ENCODE results near the gene POU4F2.

POU4F2 gene

DNA sequence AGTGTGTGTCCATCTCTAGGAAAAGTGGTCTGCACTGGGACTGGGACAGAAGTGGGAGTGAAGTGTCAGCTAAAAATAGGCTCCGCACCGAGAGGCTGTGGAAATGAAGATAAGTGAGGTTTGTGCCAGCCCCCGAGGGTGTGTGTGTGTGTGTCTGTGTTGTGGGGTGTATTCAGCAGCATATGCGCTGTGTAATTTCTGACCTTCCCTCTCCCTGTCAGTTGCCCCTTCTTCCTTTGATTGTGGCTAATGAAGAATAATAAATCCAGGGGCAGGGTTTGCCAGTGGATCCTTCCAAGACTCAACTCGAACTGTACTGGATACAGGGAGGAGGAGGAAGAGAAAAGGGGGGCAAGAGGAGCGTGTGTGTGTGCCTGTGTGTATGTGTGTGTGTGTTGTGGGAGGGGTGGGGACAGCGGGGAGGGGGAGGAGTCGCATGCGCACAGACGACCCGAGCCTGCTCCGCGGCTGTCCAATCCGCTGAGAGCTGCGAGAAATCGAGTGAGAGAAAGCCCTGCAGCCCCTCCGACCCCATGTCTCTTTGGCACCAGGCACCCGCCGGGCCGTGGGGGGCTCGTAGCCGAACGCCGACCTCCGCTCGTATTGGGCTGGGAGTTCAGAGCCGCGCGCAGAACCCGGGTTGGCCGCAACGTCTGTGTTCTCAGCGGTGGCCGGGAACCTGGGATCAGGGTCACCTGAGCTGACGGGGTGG, 916 bp upstream of the POU4F2 start:
- H3K27ac ChIP-seq: no peak overlapping the region
- TF ChIP-seq, protein P1, sequence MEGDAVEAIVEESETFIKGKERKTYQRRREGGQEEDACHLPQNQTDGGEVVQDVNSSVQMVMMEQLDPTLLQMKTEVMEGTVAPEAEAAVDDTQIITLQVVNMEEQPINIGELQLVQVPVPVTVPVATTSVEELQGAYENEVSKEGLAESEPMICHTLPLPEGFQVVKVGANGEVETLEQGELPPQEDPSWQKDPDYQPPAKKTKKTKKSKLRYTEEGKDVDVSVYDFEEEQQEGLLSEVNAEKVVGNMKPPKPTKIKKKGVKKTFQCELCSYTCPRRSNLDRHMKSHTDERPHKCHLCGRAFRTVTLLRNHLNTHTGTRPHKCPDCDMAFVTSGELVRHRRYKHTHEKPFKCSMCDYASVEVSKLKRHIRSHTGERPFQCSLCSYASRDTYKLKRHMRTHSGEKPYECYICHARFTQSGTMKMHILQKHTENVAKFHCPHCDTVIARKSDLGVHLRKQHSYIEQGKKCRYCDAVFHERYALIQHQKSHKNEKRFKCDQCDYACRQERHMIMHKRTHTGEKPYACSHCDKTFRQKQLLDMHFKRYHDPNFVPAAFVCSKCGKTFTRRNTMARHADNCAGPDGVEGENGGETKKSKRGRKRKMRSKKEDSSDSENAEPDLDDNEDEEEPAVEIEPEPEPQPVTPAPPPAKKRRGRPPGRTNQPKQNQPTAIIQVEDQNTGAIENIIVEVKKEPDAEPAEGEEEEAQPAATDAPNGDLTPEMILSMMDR (conservative IDR thresholded peaks at IDR 0.05): no peak

DNA sequence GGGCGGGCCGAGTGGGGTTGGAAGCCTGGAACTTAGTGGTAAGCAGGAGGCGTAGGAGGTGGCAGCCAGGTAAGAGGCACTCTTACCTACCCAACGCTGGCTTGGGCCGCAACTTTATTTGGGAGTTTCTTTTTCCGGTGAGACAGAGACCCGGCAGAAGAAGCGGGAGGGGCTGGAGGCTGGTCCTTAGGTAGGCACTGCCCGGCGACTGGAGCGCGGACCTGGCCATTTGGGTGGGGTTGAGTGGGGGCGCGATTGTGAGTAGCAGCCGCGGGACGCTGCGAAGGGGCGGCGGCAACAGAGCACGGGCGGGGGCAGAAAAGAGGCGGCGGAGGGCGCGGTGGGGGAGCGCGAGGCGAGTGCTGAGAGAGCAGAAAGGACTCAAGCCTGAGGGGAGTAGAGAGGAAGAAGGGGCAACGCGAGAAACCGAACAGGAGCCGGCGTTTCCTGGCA, 334 bp upstream of the POU4F2 start:
- H3K27ac ChIP-seq: no peak overlapping the region
- TF ChIP-seq, protein P1 (conservative IDR thresholded peaks at IDR 0.05): no peak

DNA sequence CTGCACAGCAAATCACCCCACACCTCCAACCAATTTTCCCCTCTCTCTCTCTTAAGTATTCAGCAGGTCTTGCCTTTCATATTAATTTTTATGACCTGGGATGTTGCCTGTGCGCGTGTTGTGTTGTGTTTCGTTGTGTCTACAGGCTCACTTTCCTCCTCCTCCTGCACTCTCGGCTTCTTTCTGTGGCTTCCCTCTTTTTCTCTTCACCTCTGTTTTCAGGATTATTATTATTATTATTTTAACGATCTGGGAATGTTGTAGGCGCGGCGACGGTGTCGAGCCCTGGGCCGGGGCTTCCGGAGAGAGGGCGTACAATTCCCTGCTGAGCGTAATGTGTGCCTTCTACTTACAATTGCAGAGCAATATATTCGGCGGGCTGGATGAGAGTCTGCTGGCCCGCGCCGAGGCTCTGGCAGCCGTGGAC, 826 bp downstream of the POU4F2 start:
- H3K27ac ChIP-seq: no peak overlapping the region
- TF ChIP-seq, protein P1 (conservative IDR thresholded peaks at IDR 0.05): no peak

DNA sequence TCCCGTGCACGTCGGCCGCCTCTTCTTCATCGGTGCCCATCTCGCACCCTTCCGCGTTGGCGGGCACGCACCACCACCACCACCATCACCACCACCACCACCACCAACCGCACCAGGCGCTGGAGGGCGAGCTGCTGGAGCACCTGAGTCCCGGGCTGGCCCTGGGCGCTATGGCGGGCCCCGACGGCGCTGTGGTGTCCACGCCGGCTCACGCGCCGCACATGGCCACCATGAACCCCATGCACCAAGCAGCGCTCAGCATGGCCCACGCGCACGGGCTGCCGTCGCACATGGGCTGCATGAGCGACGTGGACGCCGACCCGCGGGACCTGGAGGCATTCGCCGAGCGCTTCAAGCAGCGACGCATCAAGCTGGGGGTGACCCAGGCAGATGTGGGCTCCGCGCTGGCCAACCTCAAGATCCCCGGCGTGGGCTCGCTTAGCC, 1.4 kb downstream of the POU4F2 start:
- H3K27ac ChIP-seq: no peak overlapping the region
- TF ChIP-seq, protein P1 (conservative IDR thresholded peaks at IDR 0.05): no peak

DNA sequence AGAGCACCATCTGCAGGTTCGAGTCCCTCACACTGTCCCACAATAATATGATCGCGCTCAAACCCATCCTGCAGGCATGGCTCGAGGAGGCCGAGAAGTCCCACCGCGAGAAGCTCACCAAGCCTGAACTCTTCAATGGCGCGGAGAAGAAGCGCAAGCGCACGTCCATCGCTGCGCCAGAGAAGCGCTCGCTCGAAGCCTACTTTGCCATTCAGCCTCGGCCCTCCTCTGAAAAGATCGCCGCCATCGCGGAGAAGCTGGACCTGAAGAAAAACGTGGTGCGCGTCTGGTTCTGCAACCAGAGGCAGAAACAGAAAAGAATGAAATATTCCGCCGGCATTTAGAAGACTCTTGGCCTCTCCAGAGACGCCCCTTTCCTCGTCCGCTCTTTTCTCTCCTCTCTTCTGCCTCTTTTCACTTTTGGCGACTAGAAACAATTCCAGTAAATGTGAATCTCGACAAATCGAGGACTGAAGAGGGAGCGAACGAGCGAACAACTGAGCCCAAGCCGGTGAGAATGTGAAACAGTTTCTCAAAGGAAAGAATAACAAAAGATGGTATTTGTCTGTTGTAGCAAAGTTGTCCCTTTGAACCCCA, 1.9 kb downstream of the POU4F2 start:
- TF ChIP-seq, protein P1 (conservative IDR thresholded peaks at IDR 0.05): no peak
- H3K27ac ChIP-seq: no peak overlapping the region

DNA sequence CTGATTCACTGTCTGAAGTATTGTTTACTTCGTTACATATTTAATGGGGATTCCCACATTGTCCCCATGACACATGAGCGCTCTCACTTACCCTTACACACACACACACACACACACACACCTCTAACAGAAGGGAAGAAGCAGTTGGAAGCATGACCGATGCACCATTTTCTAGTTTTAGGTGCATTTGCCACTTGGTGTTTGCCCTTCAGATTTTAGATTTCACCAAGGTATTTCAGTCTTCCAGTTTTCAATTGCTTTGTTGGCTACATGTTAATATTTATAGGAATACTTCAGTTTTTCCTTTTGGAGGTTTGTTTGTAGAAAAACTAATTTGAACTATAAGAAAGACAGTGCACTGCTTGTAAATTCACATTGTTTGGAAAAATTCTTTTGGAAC, 3.1 kb downstream of the POU4F2 start:
- no peak overlapping the region for H3K27ac ChIP-seq

DNA sequence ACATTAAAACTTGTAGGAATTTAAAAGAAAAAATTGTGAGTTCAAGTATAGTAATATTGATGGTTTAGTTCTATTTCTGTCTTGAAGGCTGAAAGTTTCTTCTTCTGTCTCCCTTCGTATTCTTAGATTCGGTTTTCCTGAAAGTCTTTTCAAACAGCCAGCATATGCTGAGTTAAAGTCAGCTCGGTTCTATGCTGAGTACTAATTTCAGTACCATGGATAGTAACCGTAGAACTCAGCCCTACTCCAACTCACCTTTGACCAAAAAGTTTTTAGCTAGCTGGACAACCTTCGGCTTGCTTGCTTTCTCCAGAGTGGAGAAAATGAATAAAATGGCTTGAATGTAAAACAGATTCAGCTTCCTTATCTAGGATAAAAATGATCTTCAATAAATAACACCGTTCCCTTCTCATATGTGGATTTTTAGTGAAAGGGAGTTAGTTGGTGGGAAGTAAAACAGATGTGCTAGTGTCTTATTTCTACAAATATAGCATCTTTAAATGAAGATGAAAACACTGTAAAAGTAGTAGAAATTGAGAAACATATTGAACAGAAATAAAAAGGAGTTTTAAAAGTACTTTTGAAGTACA, 5.2 kb downstream of the POU4F2 start:
- no peak overlapping the region for H3K27ac ChIP-seq
- TF ChIP-seq, protein P1 (conservative IDR thresholded peaks at IDR 0.05): no peak

More for the DNA sequence above, 3.1 kb downstream of the POU4F2 start:
- TF ChIP-seq, protein P1 (conservative IDR thresholded peaks at IDR 0.05): no peak

Data from VCaP (cell line).